Keratinocyte (primary cell): ENCODE measurements around the gene JSRP1. TPM values are rescaled to one million over a fixed set of nuclear protein-coding genes. Genes with fewer than 3 reads are reported as not detected.

ENCODE experiments used
- DNase-seq: peaks from one replicate; pipeline ENCODE4 v3.0.0-alpha.2; 2011; ENCODE audit warnings: low read depth, missing footprints, low spot score
- FAIRE-seq: peaks from 2 replicates; lab custom pipeline; 2011; peaks lifted over from hg19 to GRCh38; lab: Jason Lieb, UNC
- H2AFZ ChIP-seq: 2 replicates; pipeline ENCODE4 v1.6.0; 2012; ENCODE audit warnings: low read length, control low read depth, inconsistent platforms; ENCODE audit not compliant: control insufficient read depth
- H3K27ac ChIP-seq: 2 replicates; pipeline ENCODE4 v1.5.1; 2011; ENCODE audit warnings: low read length; ENCODE audit not compliant: control insufficient read depth, insufficient read depth
- H3K27me3 ChIP-seq: 3 replicates; pipeline ENCODE4 v1.6.0; 2011; ENCODE audit warnings: low read length; ENCODE audit not compliant: control insufficient read depth, insufficient read depth; ENCODE audit errors: extremely low read depth
- H3K36me3 ChIP-seq, 2 experiments: 2 replicates in 1 of 2; 3 replicates in 1 of 2; pipeline ENCODE4 v1.5.1; 2011; ENCODE audit warnings: low read length in 2 of 2, mild to moderate bottlenecking in 1 of 2; ENCODE audit not compliant: control insufficient read depth in 2 of 2, insufficient read depth in 2 of 2; ENCODE audit errors: extremely low read depth in 1 of 2
- H3K4me1 ChIP-seq: 3 replicates; pipeline ENCODE4 v1.5.1; 2011; ENCODE audit warnings: low read length; ENCODE audit not compliant: control insufficient read depth, insufficient read depth; ENCODE audit errors: extremely low read depth
- H3K4me2 ChIP-seq: 3 replicates; pipeline ENCODE4 v1.6.0; 2011; ENCODE audit warnings: low read depth, low read length; ENCODE audit not compliant: control insufficient read depth, insufficient read depth; ENCODE audit errors: extremely low read depth
- H3K4me3 ChIP-seq, 3 experiments: fragments of 200-600 bp in 1 of 3; sonication (generic) in 1 of 3; 2 replicates in 2 of 3; 3 replicates in 1 of 3; pipeline ENCODE4 v1.5.1; 2011 to 2016; ENCODE audit warnings: low read length in 3 of 3, mild to moderate bottlenecking in 3 of 3, control low read depth in 2 of 3, inconsistent platforms in 1 of 3, low read depth in 1 of 3, mixed read lengths in 1 of 3, mixed run types in 1 of 3, moderate library complexity in 1 of 3; ENCODE audit not compliant: control insufficient read depth in 2 of 3, insufficient read depth in 2 of 3; ENCODE audit errors: extremely low read depth in 1 of 3
- H3K79me2 ChIP-seq: 2 replicates; pipeline ENCODE4 v1.6.0; 2012; ENCODE audit warnings: low read length; ENCODE audit not compliant: control insufficient read depth, insufficient read depth
- H3K9ac ChIP-seq: 3 replicates; pipeline ENCODE4 v1.6.0; 2011; ENCODE audit warnings: low read length; ENCODE audit not compliant: control insufficient read depth, insufficient read depth; ENCODE audit errors: extremely low read depth
- H3K9me1 ChIP-seq: 3 replicates; pipeline ENCODE4 v1.6.0; 2011; ENCODE audit warnings: low read length; ENCODE audit not compliant: control insufficient read depth, insufficient read depth; ENCODE audit errors: extremely low read depth
- H3K9me3 ChIP-seq: 2 replicates; pipeline ENCODE4 v1.5.1; 2012; ENCODE audit warnings: low read depth, low read length; ENCODE audit not compliant: control insufficient read depth
- H4K20me1 ChIP-seq: 3 replicates; pipeline ENCODE4 v1.6.0; 2011; ENCODE audit warnings: low read length; ENCODE audit not compliant: control insufficient read depth, insufficient read depth; ENCODE audit errors: extremely low read depth
- EZH2 ChIP-seq: IDR thresholded peaks from one replicate; pipeline ENCODE4 v1.6.1; 2012; ENCODE audit warnings: inconsistent platforms, mild to moderate bottlenecking, low read length, moderate library complexity
- dilution Hi-C: fragments of 300-500 bp; cut with MboI; formaldehyde crosslinking; loops from one replicate; pipeline ENCODE4 v1.7.0; 2020; ENCODE audit warnings: low sequenced_read_pairs; ENCODE audit not compliant: extremely low pct_ligation_motif_present
- polyA plus RNA-seq, 5 experiments: library from polyadenylated mRNA; depleted of rRNA in 3 of 5; stranded (reverse) in 3 of 5; stranded (forward) in 1 of 5; unstranded in 1 of 5; fragments of >200 nt; gene quantifications; 1 replicate in 1 of 5; 2 replicates in 3 of 5; 3 replicates in 1 of 5; pipeline versions ENCODE4 v1.2.1 to v1.2.3, GENCODE V29; 2011 to 2012; ENCODE audit warnings: missing spikeins in 2 of 5, low read depth in 1 of 5, low replicate concordance in 1 of 5
- TF ChIP-seq, protein P1 (sequence below), 3 experiments: IDR thresholded peaks in 1 of 3; conservative IDR thresholded peaks in 1 of 3; optimal IDR thresholded peaks in 1 of 3; 2 replicates in 2 of 3; 3 replicates in 1 of 3; pipeline versions ENCODE3 to v1.5.1; 2011; ENCODE audit warnings: low read length in 3 of 3, mild to moderate bottlenecking in 3 of 3, moderate library complexity in 2 of 3, control low read depth in 1 of 3, inconsistent platforms in 1 of 3; ENCODE audit not compliant: insufficient read depth in 2 of 3; ENCODE audit errors: extremely low read depth in 1 of 3

The JSRP1 gene
- polyA plus RNA-seq, 1 donor (not counting 4 experiments of a cell fraction or from before 2014, with no cell fraction given) = not detected

DNA sequence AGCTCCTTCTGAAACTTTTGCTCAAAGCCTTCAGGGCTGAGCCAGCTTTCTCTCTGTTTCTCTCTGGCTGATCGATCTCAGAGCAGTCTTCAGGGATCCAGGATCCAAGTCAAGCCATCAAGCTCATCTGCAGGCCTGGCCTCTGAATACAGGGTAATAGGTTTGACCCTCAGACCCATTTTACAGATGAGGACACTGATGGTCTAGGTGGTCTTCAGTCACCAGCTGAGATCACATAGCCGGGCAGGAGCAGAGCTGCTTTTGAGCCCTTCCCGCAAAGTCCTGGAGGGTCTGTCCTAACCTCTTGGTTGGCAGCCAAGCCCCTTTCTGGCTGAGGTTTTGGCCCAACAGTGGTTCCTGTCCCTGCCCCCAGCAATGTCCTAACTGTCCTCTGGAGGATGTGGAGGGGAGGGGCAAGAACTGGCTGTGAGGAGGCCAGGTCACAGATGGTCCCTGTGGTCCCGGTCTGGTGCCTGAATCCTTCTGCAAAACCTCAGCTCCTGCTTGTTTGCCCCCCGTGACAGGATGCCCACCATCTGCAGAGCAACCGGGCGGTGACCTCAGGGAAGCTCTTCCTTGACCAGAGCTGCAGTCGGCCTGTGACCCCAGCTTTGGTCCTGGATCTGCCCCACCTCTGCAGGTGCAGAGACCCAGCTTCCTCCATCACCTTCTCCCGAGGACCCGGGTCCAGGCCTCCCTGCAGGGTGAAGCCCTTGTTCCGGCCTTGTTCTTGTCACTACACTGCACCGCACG is 31.5 kb upstream of the JSRP1 start:
- Histone ChIP-seq H3K27ac (no peak overlapping the region), H2AFZ (no peak overlapping the region), H3K9me1 (no peaks in the 10 kb centered on the region), H4K20me1 (no peaks in the 10 kb centered on the region), H3K9me3 (no peaks in the 10 kb centered on the region), H3K79me2 (no peaks in the 10 kb centered on the region), H3K36me3 (no peaks in the 10 kb centered on the region), H3K4me3 (no peak overlapping the region), H3K4me1 (no peaks in the 10 kb centered on the region), H3K9ac (no peak overlapping the region), H3K4me2 (no peak overlapping the region), H3K27me3 (peaks cover 49% of the 10 kb centered on the region)
- FAIRE-seq = no peak
- dilution Hi-C loops = no loop called here
- DNase-seq = no peak
- no peak for TF ChIP-seq EZH2
- TF ChIP-seq, protein P1, sequence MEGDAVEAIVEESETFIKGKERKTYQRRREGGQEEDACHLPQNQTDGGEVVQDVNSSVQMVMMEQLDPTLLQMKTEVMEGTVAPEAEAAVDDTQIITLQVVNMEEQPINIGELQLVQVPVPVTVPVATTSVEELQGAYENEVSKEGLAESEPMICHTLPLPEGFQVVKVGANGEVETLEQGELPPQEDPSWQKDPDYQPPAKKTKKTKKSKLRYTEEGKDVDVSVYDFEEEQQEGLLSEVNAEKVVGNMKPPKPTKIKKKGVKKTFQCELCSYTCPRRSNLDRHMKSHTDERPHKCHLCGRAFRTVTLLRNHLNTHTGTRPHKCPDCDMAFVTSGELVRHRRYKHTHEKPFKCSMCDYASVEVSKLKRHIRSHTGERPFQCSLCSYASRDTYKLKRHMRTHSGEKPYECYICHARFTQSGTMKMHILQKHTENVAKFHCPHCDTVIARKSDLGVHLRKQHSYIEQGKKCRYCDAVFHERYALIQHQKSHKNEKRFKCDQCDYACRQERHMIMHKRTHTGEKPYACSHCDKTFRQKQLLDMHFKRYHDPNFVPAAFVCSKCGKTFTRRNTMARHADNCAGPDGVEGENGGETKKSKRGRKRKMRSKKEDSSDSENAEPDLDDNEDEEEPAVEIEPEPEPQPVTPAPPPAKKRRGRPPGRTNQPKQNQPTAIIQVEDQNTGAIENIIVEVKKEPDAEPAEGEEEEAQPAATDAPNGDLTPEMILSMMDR (optimal IDR thresholded peaks at IDR 0.05 in 1 of 3, IDR thresholded peaks at IDR 0.05 in 1 of 3, conservative IDR thresholded peaks at IDR 0.05 in 1 of 3; ENCODE audit: extremely low read depth in 1 of 3, insufficient read depth in 2 of 3, low read length in 3 of 3) = no peak

DNA sequence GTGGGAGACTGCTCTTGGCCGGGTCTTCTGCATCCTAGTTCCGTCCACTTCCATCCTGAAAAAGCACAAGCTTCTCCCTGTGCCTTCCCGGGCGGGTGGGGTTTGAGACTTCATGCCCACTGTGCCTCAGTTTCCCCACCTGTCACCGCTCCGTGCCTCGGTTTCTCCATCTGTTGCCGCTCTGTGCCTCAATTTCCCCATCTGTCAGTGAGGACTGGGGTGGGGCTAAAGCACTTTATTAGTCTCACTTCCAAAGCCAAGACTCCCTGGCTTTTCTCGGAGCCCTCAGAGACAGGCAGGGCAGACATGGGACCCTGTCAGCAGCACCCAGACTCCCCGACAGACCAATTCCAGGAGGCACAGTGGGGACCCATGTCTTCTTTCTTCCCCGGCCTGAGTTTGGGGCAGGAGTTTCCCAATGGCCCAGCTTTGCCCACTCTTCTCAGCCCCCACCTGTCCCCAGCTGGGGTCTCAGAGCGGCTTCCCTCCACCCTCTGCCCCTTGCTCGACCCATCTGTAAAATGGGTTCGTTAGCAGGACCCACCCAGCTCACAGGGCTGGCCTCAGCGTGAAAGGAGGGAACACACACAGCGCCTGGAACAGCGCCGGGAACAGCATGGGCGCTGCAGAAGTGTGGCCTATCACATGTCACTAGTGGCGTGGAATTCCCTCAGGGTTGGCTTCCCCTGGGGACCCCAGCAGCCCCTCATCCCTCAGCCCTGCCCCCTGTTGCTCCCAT is 30.4 kb upstream of the JSRP1 start:
- TF ChIP-seq EZH2 = no peak
- TF ChIP-seq, protein P1 (optimal IDR thresholded peaks at IDR 0.05 in 1 of 3, IDR thresholded peaks at IDR 0.05 in 1 of 3, conservative IDR thresholded peaks at IDR 0.05 in 1 of 3; ENCODE audit: extremely low read depth in 1 of 3, insufficient read depth in 2 of 3, low read length in 3 of 3) = no peak
- Histone ChIP-seq H3K4me1 (no peaks in the 10 kb centered on the region), H2AFZ (no peak overlapping the region), H4K20me1 (no peaks in the 10 kb centered on the region), H3K4me2 (no peak overlapping the region), H3K27ac (no peak overlapping the region), H3K27me3 (peaks cover 40% of the 10 kb centered on the region), H3K4me3 (no peak overlapping the region), H3K79me2 (no peaks in the 10 kb centered on the region), H3K36me3 (no peaks in the 10 kb centered on the region), H3K9me3 (no peaks in the 10 kb centered on the region), H3K9me1 (no peaks in the 10 kb centered on the region), H3K9ac (no peak overlapping the region)
- dilution Hi-C loops = no loop called here
- FAIRE-seq = no peak
- DNase-seq = no peak
